ENCODE measurements around the gene NISCH. TPM values are rescaled to one million over a fixed set of nuclear protein-coding genes. Genes with fewer than 3 reads are reported as not detected.

The NISCH gene
- total and polyA plus RNA-seq, 2 donors (not counting 3 experiments of a cell fraction or from before 2014, with no cell fraction given): 156 to 178 TPM

- peaks cover 61% of the 10 kb centered on the region for H3K79me2 ChIP-seq (ENCODE audit: control insufficient read depth, insufficient read depth, low read length)
- H3K27me3 ChIP-seq (ENCODE audit: control insufficient read depth in 2 of 2, insufficient read depth in 2 of 2, low read length in 2 of 2): no peaks in the 10 kb centered on the region
- intact Hi-C loops (cut with micrococcal nuclease): no loop called here
- H3K4me2 ChIP-seq (ENCODE audit: insufficient read depth, low read length): peak overlapping the region; percentile 20
- H2AFZ ChIP-seq (ENCODE audit: low read depth, low read length): no peak overlapping the region
- no peak for FAIRE-seq
- BruUV-seq (replicated peaks): no TSS peak
- peaks cover 63% of the 10 kb centered on the region for H3K4me1 ChIP-seq (ENCODE audit: control insufficient read depth, extremely low read depth, insufficient read depth, low read length)
- peaks cover 0 to 2% of the 10 kb centered on the region in 2 experiments for H3K36me3 ChIP-seq (ENCODE audit: control insufficient read depth in 2 of 2, extremely low read depth in 1 of 2, insufficient read depth in 2 of 2, low read length in 2 of 2)
- ChIA-PET CTCF (no interaction called here), POLR2A (interaction anchor here (1.7 kb wide), 1 partner anchor 44 kb away, joined by 7 read pairs; no protein-coding TSS in a partner anchor)
- no peak for DNase-seq (ENCODE audit: low read depth, low spot score)
- H3K27ac ChIP-seq (ENCODE audit: insufficient read depth, low read depth, low read length): peak overlapping the region; percentile 39
- H3K9me3 ChIP-seq (replicated peaks; ENCODE audit: control insufficient read depth, insufficient read depth, low read length): no peaks in the 10 kb centered on the region
- dilution Hi-C loops (cut with MboI; ENCODE audit: extremely low pct_ligation_motif_present, low sequenced_read_pairs): no loop called here
- TF ChIP-seq POLR2A (IDR thresholded peaks at IDR 0.05; ENCODE audit: low read depth, low read length) (no peak), JUN (IDR thresholded peaks at IDR 0.05; ENCODE audit: borderline replicate concordance, insufficient read depth, insufficient read length, low read depth) (no peak), POLR2AphosphoS5 (IDR thresholded peaks at IDR 0.05; ENCODE audit: insufficient read depth, low read depth, low read length) (no peak), EZH2 (IDR thresholded peaks at IDR 0.05; ENCODE audit: borderline replicate concordance, low read depth, low read length, severe bottlenecking) (no peak), FOS (IDR thresholded peaks at IDR 0.05; ENCODE audit: borderline replicate concordance, insufficient read depth, low read length) (no peak), MAX (IDR thresholded peaks at IDR 0.05; ENCODE audit: insufficient read depth, insufficient read length) (no peak), GATA2 (IDR thresholded peaks at IDR 0.05; ENCODE audit: insufficient read depth, insufficient read length, low read depth, low read length) (no peak), MYC (IDR thresholded peaks at IDR 0.05; ENCODE audit: low read depth, low read length) (no peak), CTCF (IDR thresholded peaks at IDR 0.05; ENCODE audit: extremely low read depth in 1 of 2, insufficient read depth in 1 of 2, low read depth in 1 of 2, low read length in 2 of 2) (no peak)
- H4K20me1 ChIP-seq (replicated peaks; ENCODE audit: control insufficient read depth, extremely low read depth, insufficient read depth, low read length): no peaks in the 10 kb centered on the region
- no peaks in the 10 kb centered on the region for H3K9me1 ChIP-seq (replicated peaks; ENCODE audit: control insufficient read depth, extremely low read depth, insufficient read depth, low read length)
- peak overlapping the region in 2 of 3 experiments; percentile 10 to 40 for H3K4me3 ChIP-seq (replicated peaks in 1 of 3; ENCODE audit: insufficient read depth in 1 of 3, low read depth in 1 of 3, low read length in 3 of 3)
- H3K9ac ChIP-seq (replicated peaks; ENCODE audit: extremely low read depth, insufficient read depth, low read length): peak overlapping the region; percentile 34
Observed at GRCh38 chr3:52534281-52535183, 79.1 kb downstream of the NISCH start.

Data from endothelial cell of umbilical vein (primary cell).